RWPE1 (cell line): ENCODE results near the gene STRAP.

Source experiments
- CTCF ChIA-PET: fragments of 350-600 bp; sonication (Branson Sonifier 250); formaldehyde crosslinking; extraction: SDS; loops from one replicate; lab custom pipeline; 2021; lab: Yijun Ruan, JAX
- POLR2A ChIA-PET: fragments of 400-600 bp; formaldehyde crosslinking; extraction: SDS; loops from one replicate; lab custom pipeline; 2020; ENCODE audit warnings: antibody characterized with exemption; ENCODE audit not compliant: low non-redundant PET; lab: Yijun Ruan, JAX
- DNase-seq: peaks from one replicate; pipeline ENCODE4 v3.0.0; 2012; ENCODE audit warnings: low spot score
- H3K27ac ChIP-seq: fragments of 450-650 bp; 2 replicates; pipeline ENCODE4 v1.5.1; 2017
- CTCF ChIP-seq: fragments of 450-650 bp; conservative IDR thresholded peaks from 2 replicates; pipeline ENCODE4 v1.5.1; 2017; ENCODE audit warnings: low read depth, mild to moderate bottlenecking

The STRAP gene

DNA sequence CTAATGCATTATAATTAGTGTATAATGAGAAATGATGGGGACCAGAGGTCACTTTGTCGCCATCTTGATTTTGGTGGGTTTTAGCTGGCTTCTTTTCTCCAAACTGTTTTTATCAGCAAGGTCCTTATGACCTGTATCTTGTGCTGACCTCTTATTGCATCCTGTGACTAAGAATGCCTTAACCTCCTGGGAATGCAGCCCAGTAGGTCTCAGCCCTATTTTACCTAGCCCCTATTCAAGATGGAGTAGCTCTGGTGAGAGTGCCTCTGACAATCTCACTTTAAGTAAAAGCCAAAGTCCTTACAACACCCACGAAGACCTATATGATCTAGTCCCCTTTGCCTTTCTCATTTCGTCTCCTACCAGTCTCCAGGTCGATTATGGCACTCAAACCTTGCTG lies 28.3 kb upstream of the STRAP start:
- ChIA-PET CTCF (no interaction called here), POLR2A (no interaction called here)
- DNase-seq: no peak
- no peak for TF ChIP-seq CTCF
- no peak overlapping the region for H3K27ac ChIP-seq

- ChIA-PET POLR2A (no interaction called here), CTCF (interaction anchor here (0.6 to 2.2 kb wide), 4 partner anchors 265 to 318 kb away, joined by 3 to 16 read pairs (median 5); no protein-coding TSS in a partner anchor)
- no peak for TF ChIP-seq CTCF
- DNase-seq: no peak
- no peak overlapping the region for H3K27ac ChIP-seq
Measured at GRCh38 chr12:15854916-15855315, 27.3 kb upstream of the STRAP start.

DNA sequence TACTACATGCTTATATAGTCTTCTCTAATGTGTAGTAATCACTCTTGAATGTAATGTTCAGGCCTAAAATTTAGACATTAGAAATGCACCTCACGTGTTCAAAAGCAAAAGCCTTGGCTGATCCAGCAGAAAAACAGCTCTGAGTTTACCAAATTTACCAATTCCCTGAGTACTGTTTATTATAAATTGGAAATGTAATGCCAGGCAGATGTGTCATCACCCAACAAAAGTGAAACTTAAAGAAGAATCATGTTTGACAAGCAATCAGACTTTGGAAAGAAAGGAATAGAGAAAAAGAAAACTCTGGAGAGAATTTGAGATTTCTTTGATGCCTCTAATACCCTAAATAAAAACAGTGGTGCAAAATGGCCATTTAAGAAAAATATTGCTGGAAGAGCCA lies 26.5 kb upstream of the STRAP start:
- no peak for TF ChIP-seq CTCF
- no peak for DNase-seq
- no peak overlapping the region for H3K27ac ChIP-seq
- POLR2A ChIA-PET: no interaction called here
- CTCF ChIA-PET: interaction anchor here (0.6 to 2.2 kb wide), 8 partner anchors 10 to 319 kb away, joined by 3 to 16 read pairs (median 3); no protein-coding TSS in a partner anchor

GRCh38 chr12:15856097-15856982 lies 25.8 kb upstream of the STRAP start:
- DNase-seq: peak; percentile 32
- POLR2A ChIA-PET: no interaction called here
- no peak overlapping the region for H3K27ac ChIP-seq

GRCh38 chr12:15858353-15858752 lies 23.8 kb upstream of the STRAP start:
- ChIA-PET POLR2A (no interaction called here), CTCF (interaction anchor here (0.6 to 2.6 kb wide), 5 partner anchors 69 to 657 kb away, joined by 3 to 17 read pairs (median 4); no protein-coding TSS in a partner anchor)
- no peak for DNase-seq
- no peak for TF ChIP-seq CTCF
- no peak overlapping the region for H3K27ac ChIP-seq

More at GRCh38 chr12:15856097-15856982, 25.8 kb upstream of the STRAP start:
- peak; percentile 59 for TF ChIP-seq CTCF
- CTCF ChIA-PET: interaction anchor here (0.6 to 2.6 kb wide), 10 partner anchors 10 to 579 kb away, joined by 3 to 17 read pairs (median 3); no protein-coding TSS in a partner anchor

GRCh38 chr12:15859116-15859515 lies 23.1 kb upstream of the STRAP start:
- TF ChIP-seq CTCF: no peak
- ChIA-PET POLR2A (no interaction called here), CTCF (interaction anchor here (2.6 kb wide), 1 partner anchor 269 kb away, joined by 17 read pairs; no protein-coding TSS in a partner anchor)
- DNase-seq: no peak
- H3K27ac ChIP-seq: no peak overlapping the region
